K562 (cell line): Measurements from ENCODE around the gene TMEM222. TPM values are rescaled to one million over a fixed set of nuclear protein-coding genes. Genes with fewer than 3 reads are reported as not detected.

Experiments used
- CREB3 ChIP-seq: fragments of 450-650 bp; conservative IDR thresholded peaks from 2 replicates; pipeline ENCODE4 v1.6.1; 2016; ENCODE audit warnings: missing genetic modification characterization, low read depth, mild to moderate bottlenecking, missing compliant biosample characterization, moderate library complexity
- ESRRB ChIP-seq: fragments of 250-450 bp; sonication (Bioruptor Pico); IDR thresholded peaks from 2 replicates; pipeline ENCODE4 v1.5.0; 2020; ENCODE audit warnings: mild to moderate bottlenecking, moderate library complexity, borderline replicate concordance
- FOXJ3 ChIP-seq: sonication (generic); formaldehyde crosslinking; IDR thresholded peaks from 2 replicates; pipeline ENCODE4 v1.4.0; 2020; ENCODE audit warnings: mild to moderate bottlenecking, missing genetic modification reagents
- LARP7 ChIP-seq: fragments of 450-650 bp; IDR thresholded peaks from 2 replicates; pipeline ENCODE4 v1.6.1; 2016
- MAZ ChIP-seq, 2 experiments: fragments of 450-650 bp in 1 of 2; sonication (generic) in 1 of 2; formaldehyde crosslinking; IDR thresholded peaks in 1 of 2; conservative IDR thresholded peaks in 1 of 2; 2 replicates each; pipeline versions ENCODE4 v1.4.0 to v1.5.0; 2020; ENCODE audit warnings: mild to moderate bottlenecking in 1 of 2, missing genetic modification reagents in 1 of 2
- NFATC3 ChIP-seq: fragments of 450-650 bp; IDR thresholded peaks from 2 replicates; pipeline ENCODE4 v1.6.1; 2017; ENCODE audit warnings: mild to moderate bottlenecking
- NUFIP1 ChIP-seq: fragments of 450-650 bp; IDR thresholded peaks from 2 replicates; pipeline ENCODE4 v1.6.1; 2018; ENCODE audit not compliant: partially characterized antibody
- PRMT5 ChIP-seq: sonication (generic); formaldehyde crosslinking; IDR thresholded peaks from 2 replicates; pipeline ENCODE4 v1.5.0; 2020; ENCODE audit warnings: missing genetic modification reagents
- PRPF4 ChIP-seq: fragments of 200-400 bp; formaldehyde crosslinking; IDR thresholded peaks from one replicate; pipeline ENCODE4 v1.6.1; 2017; ENCODE audit warnings: low read length, low read depth, mild to moderate bottlenecking; ENCODE audit not compliant: insufficient read depth, poor library complexity, severe bottlenecking
- PTBP1 ChIP-seq: fragments of 200-400 bp; formaldehyde crosslinking; IDR thresholded peaks from 2 replicates; pipeline ENCODE4 v1.6.1; 2017; ENCODE audit warnings: low read depth, low read length
- RCOR1 ChIP-seq, 2 experiments: IDR thresholded peaks; 2 replicates each; pipeline ENCODE4 v1.6.1; 2012; ENCODE audit warnings: low read depth in 2 of 2, low read length in 2 of 2, borderline replicate concordance in 1 of 2, improper control_type of control experiment in 1 of 2
- RHOXF2B ChIP-seq: fragments of 250-450 bp; sonication (Bioruptor Pico); conservative IDR thresholded peaks from 2 replicates; pipeline ENCODE4 v1.5.1; 2021
- RREB1 ChIP-seq: fragments of 250-450 bp; sonication (Bioruptor Pico); IDR thresholded peaks from 2 replicates; pipeline ENCODE4 v1.4.0; 2020
- THAP12 ChIP-seq: fragments of 250-450 bp; sonication (Bioruptor Pico); IDR thresholded peaks from 2 replicates; pipeline ENCODE4 v1.9.0; 2021; ENCODE audit warnings: mild to moderate bottlenecking, inconsistent platforms
- XRCC3 ChIP-seq: fragments of 450-650 bp; IDR thresholded peaks from 2 replicates; pipeline ENCODE4 v1.6.1; 2017; ENCODE audit warnings: mild to moderate bottlenecking, moderate library complexity
- ZFP30 ChIP-seq: fragments of 250-450 bp; sonication (Bioruptor Pico); IDR thresholded peaks from 2 replicates; pipeline ENCODE4 v1.8.0; 2022; ENCODE audit warnings: moderate library complexity, mild to moderate bottlenecking, inconsistent platforms, borderline replicate concordance
- ZFP36 ChIP-seq: fragments of 150-350 bp; IDR thresholded peaks from 2 replicates; pipeline ENCODE4 v1.6.1; 2018; ENCODE audit warnings: low read length, low read depth; ENCODE audit not compliant: partially characterized antibody
- ZSCAN32 ChIP-seq: fragments of 450-650 bp; formaldehyde crosslinking; IDR thresholded peaks from 2 replicates; pipeline ENCODE4 v1.4.0; 2020; ENCODE audit warnings: mild to moderate bottlenecking, moderate library complexity
- polyA plus RNA-seq, 8 experiments: library from polyadenylated mRNA; depleted of rRNA in 4 of 8; stranded (reverse) in 5 of 8; unstranded in 3 of 8; fragments of >200 nt; fragmentation: Nextera tagmentation in 2 of 8; fragmentation: Illumina TruSeq in 1 of 8; extraction: Ambion mirVana in 2 of 8; extraction: Trizol in 1 of 8; gene quantifications; 2 replicates each; pipeline versions ENCODE4 v1.2.1 to v1.2.3, GENCODE V29; 2011 to 2014; ENCODE audit warnings: inconsistent platforms in 1 of 8, missing spikeins in 1 of 8
- total RNA-seq, 7 experiments: library from RNA; depleted of rRNA in 6 of 7; stranded (reverse); fragments of >200 nt in 6 of 7; fragmentation: Illumina TruSeq in 2 of 7; extraction: Trizol in 2 of 7; gene quantifications; 2 replicates each; pipeline versions ENCODE4 v1.2.1 to v1.2.3, GENCODE V29; 2011 to 2021; ENCODE audit warnings: low replicate concordance in 1 of 7

The TMEM222 gene
- total and polyA plus RNA-seq, 9 of the 15 experiments (the other 6 are each of a cell fraction or from before 2014, with no cell fraction given), result 6.9 to 48.0 (median 32.8) TPM

GRCh38 chr1:27321813-27322568 is at the start of gene TMEM222 (continued):
- 0 out of 2 replicates have a peak, but pooled peaks have one; percentile 41 for TF ChIP-seq CREB3 (tag)
- no peak for TF ChIP-seq FOXJ3
- TF ChIP-seq ZFP30, result no peak
- TF ChIP-seq RREB1 (CRISPR knock-in tag), result peak; percentile 96
- TF ChIP-seq XRCC3, result no peak
- no peak for TF ChIP-seq RHOXF2B
- TF ChIP-seq PRPF4, result no peak
- TF ChIP-seq LARP7, result no peak
- TF ChIP-seq ESRRB (CRISPR knock-in tag), result no peak
- no peak for TF ChIP-seq PRMT5 (CRISPR knock-in tag)
- peak in 1 of 2 experiments; percentile 76; a peak in 3 of 4 replicates for TF ChIP-seq RCOR1 (IDR thresholded peaks at IDR 0.05; ENCODE audit: borderline replicate concordance in 1 of 2, low read depth in 2 of 2, low read length in 2 of 2)
- no peak for TF ChIP-seq ZSCAN32 (CRISPR knock-in tag)
- no peak for TF ChIP-seq NUFIP1
- peak; percentile 57; the same call in 1 of the 2 replicates for TF ChIP-seq THAP12 (CRISPR knock-in tag)
- TF ChIP-seq NFATC3, result no peak
- peak; percentile 98 to 99 for TF ChIP-seq MAZ (CRISPR knock-in tag; conservative IDR thresholded peaks at IDR 0.05 in 1 of 2, IDR thresholded peaks at IDR 0.05 in 1 of 2)
- peak; percentile 48; the same call in 1 of the 2 replicates for TF ChIP-seq PTBP1
- TF ChIP-seq ZFP36, result no peak
